ENCODE results near the gene RAI2.
A peak's percentile ranks its signal among the peaks of the same experiment; 100 is the strongest.
"Not testable (repeated sequence)": the region's sequence is repeated elsewhere in the genome, so short reads cannot be mapped to it uniquely, and the experiment has no call there.

The RAI2 gene

DNA sequence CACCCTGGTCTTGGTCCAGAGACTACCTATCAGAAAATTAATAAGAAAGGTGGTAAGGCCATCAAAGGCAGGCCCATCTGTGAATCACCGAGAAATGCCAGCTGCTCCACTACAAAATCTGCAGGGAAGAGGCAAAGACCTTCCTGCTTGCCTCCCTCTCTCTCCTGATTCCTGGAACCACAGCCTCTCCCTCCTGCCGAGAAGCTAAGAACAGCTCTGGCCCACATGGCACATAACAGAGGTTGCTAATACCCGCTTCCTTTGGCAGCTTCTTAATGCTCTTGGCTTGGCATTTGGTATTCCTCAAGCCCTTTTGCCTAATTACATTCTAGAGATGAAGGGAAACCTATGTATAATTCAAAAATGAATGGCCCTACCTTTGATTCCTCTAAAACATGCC lies 32.9 kb downstream of the RAI2 start:
- no peak for DNase-seq

DNA sequence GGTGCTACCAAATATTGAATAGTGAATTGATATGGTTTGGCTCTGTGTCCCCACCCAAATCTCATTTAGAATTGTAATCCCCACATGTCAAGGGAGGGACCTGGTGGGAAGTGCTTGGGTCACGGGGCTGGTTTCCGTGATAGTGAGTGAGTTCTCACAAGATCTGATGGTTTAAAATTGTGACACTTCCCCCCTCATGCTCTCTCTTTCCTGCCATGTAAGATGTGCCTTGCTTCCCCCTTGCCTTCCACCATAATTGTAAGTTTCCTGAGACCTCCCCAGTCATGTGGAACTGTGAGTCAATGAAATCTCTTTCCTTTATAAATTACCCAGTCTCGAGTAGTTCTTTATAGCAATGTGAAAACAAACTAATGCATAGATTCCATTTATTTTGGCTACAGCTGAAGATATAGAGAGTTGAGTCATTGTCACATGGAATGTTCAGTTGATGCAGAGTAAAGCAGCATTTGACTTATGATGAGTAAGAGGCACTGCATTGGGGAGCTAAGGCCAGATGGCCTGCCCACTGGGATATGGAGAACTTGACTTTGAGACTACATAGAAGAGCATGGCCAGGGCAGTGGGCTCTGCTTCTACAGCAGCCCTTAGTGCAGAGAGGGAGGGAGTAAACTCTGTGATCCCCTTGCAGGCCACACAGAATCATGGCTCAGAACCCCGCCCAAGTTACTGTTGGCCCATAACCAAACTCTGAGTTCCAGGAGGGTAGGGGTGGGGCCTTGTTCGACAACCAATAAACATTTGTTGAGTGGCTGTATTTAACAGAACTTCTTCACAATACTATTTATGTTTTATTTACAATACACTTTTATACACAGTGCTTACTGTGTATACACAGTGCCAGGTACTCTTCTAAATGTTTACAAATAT lies 34.2 kb downstream of the RAI2 start:
- no peak for DNase-seq

- DNase-seq, result no peak
Measured at GRCh38 chrX:17824980-17825379, 36.1 kb downstream of the RAI2 start.

DNA sequence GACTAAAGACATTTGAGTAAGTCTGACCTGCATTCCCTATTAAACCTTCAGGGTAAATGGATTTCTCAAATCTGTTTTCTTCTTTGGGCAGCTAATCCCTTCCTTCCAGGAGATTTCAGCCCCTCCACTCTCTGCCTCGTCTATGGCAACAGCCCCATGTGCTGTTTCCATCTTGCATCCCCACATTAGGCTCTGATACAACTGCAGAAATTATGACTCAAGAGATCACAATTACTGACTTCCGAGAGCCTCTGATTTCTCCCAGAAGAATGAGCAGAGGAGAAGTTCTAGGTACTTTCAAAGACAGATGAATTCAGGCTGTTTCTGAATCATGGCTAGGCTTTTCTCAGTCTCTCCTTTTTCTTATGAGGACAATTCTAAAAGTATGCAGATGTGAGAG lies 38.7 kb downstream of the RAI2 start:
- no peak for DNase-seq

GRCh38 chrX:17820100-17820499 lies 41.0 kb downstream of the RAI2 start:
- DNase-seq, result no peak

DNA sequence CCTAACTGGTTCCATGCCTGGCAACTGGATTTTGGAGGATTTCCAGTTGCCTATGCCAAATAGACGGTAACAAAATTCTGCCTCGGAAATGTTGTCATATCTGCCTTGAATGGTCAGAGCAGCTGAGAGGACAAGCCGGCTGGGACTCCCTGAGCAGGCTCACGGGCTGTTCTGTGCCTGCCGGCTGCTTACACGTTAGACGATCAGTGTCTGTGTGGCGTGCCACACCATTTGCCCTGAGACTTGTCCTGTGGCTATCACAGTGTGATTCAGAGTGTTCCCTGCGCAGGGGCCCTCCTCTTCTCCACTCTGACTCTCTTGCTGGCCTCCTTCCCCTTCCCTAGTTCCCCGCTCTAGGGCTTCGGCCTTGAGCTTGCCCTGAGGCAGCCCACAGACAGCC lies 42.4 kb downstream of the RAI2 start:
- DNase-seq, result no peak

DNA sequence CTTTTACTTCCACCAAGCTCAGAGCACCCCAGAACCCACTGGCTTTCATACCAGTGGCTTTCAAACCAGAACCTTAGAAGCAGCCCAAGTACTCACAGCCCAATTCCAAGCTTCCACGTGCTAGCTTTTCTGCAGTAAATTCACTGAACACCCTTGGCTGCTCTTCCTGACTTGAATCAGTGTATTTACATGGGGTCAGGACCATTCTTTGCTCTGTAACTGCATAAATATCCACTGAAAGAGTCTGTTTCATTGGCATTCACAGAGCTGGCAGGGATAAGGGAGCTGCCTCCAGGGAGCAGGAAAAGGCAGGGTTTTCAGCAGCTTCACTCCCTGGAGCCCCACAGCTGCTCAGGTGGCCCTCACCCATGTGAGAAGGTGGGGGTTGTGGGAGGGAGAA lies 43.8 kb downstream of the RAI2 start:
- no peak for DNase-seq

DNA sequence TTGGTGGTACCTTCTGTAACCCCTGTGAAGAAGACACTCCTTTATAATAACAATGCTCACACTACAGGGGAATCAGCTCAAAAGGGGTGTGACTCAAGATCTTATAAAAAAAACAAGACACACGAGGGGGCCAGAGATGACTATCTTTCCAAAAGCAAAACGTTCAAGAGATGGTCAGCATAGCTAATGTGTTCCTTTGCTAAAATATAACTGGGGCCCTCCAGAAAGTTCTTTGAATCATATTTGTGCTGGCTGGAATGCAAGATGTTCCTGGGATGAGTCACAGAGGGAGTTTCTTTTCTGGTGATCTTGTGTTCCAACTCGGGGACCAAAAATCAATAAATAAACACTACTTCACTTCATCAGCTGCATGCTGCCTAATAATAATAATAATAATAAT lies 46.5 kb downstream of the RAI2 start:
- no peak for DNase-seq

DNA sequence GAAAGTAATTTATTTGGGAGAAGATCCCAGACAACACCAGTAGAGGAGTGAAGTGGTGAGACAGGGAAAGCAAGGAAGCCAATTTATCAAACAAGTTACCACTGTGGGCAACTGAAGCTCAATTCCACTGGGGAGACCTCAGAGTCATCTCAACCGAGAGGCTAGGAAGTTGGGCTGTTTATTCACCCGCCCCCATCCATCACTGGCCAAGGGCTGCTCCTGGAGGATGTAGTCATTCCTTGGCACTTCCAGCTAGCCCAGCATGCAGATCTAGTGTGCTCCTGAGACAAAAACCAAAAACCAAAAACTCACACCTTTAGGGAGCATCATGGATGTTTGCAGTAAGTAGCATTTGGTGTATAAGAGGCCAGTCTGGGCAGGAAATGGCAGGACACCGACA lies 47.0 kb downstream of the RAI2 start:
- no peak for DNase-seq

GRCh38 chrX:17813277-17813676 lies 47.8 kb downstream of the RAI2 start:
- no peak for DNase-seq

DNA sequence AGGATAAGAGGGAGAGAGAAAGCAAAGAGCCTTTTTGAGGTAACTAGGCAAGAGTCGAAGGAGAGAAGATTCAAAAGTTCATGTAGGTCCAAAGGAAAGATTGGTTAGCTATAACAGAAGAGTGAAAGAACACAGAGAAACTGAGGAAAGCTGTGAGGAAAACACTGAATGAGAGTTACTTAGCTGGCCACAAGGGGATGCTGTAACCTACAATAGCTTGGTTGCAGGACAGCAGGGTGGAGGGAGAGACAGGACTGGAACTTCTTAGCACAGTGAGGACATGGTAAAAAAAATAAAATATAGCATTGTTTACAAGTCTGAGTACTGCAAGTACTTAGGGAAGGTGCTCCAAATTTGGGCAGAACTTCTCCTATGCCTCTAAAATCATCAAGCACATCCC lies 48.3 kb downstream of the RAI2 start:
- DNase-seq, result no peak

GRCh38 chrX:17809984-17810383 lies 51.1 kb downstream of the RAI2 start:
- DNase-seq, result no peak

DNA sequence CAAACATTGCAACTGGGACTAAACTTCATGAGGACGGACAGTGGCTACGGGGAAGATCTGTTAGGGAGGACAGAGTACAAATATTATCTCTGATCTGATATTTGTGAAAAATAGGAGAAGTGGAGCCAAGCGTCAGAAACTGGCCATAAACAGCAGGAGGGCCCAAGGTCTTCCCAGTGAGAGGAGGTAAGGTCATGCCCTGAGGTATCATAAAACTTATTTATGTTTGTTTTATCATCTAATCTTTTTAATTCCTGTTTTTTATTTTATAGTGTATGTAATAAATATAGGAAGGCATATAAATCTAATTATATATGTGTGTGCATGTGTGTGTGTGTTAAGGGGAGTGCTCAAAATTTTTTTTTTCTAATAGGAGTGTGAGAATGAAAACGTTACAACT lies 51.8 kb downstream of the RAI2 start:
- DNase-seq, result no peak

- DNase-seq, result no peak
Measured at GRCh38 chrX:17805120-17805519, 56.0 kb downstream of the RAI2 start.

DNA sequence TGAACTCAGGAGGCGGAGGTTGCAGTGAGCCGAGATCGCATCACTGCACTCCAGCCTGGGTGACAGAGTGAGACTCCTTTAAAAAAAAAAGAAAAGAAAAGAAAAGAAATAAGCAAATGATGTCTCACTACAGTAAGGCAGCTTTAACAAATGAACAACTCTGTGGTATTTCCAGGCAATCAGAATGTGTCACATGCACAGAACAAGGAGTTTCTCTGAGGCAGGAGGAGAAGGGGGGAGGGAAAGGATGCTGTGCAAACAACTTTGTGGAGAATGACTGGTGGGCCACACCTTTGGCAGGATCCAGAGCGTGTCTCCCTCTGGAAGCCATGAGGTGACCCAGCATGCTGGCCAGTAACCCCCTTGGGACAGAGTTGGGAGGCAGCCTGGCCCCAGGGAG lies 57.6 kb downstream of the RAI2 start:
- no peak for DNase-seq

- DNase-seq, result no peak
Measured at GRCh38 chrX:17802756-17803155, 58.3 kb downstream of the RAI2 start.

- DNase-seq, result no peak
Measured at GRCh38 chrX:17801431-17801830, 59.7 kb downstream of the RAI2 start.

GRCh38 chrX:17798921-17799320 lies 62.2 kb downstream of the RAI2 start:
- DNase-seq, result no peak

DNA sequence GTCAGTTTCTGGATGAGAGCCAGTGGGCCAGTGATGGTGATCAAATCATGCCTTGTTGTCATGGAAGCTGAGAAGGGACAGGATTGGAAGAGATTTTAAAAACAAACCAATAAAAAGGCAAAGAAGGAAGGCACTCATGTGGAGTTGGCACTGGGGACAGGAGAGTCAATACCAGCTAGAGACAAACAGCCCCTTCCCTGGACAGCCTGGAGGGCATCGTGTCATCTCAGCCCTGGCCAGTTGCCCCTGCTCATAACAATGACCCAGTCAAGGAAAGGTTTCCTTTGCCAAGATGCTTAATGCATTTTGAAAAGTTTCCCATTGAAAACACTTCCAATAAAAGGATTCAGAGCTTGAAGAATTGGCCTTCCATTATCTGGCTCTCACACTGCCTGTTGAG lies 68.3 kb downstream of the RAI2 start:
- no peak for DNase-seq

DNA sequence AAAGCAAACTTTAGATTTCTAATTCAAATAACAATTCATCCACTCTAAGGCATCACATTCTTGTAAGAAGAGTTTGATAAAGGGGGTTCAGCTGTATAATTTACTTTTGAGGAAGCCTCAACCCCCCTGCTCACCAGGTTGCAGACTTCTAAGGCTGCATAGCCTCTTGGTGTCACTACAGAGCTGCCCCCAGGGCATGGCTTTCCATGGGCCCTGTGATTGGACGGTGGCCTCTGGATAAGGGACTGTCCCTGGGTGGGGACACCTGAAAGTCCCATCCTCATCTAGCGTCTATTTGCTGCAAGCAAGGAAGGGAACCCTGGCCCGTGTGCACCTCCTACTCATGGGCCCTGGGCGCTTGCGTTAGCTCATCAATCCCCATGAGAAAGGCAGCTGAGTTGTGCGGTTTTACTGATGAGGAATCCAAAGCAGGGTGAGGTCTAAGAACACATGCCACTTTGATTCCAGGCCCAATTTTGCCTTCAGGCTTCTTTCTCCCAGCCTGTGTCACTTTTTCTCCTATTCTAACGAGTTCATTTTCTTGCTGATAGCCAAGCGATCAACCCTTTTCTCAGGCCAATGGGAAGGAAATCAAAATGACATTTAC lies 72.0 kb downstream of the RAI2 start:
- DNase-seq, result no peak

DNA sequence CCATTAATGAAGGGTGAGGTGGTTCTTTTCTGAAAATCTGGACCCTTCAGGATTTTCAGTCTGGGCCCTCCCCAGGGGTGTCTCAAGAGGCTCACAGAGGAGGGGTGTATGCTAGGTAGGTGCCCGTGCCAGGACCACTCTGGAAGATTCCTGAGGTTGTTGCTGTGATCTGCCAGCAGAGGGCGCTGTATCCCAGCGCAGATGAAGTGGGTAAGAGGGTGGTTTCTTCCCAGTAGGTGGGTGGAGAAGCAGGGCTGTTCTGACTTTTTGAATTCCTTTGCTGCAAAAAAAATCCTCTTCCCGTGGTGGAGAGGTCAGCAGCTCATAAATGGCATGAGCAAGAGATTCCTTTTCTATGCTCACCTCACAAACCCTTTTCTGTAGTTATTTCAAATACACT lies 72.7 kb downstream of the RAI2 start:
- peak; percentile 3 for DNase-seq

DNA sequence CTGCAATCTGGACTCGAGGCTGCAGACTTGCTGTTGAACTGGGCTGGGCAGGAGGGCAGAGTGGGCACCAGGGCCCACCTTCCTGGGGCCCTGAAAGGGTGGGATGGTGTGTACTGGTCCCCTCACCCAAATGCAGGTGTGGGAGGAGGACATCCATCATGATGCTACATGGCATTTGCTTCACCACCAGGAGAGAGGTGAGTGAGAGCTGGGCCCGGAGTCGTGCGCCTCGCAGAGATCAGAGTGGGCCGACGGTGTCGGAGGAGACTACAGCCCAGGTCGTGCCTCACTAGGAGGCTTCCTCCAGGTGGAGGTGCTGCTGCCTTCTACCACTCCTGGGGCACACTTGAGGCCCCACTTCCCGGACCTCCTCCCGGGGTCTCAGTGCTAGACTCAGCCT lies 73.5 kb downstream of the RAI2 start:
- no peak for DNase-seq

DNA sequence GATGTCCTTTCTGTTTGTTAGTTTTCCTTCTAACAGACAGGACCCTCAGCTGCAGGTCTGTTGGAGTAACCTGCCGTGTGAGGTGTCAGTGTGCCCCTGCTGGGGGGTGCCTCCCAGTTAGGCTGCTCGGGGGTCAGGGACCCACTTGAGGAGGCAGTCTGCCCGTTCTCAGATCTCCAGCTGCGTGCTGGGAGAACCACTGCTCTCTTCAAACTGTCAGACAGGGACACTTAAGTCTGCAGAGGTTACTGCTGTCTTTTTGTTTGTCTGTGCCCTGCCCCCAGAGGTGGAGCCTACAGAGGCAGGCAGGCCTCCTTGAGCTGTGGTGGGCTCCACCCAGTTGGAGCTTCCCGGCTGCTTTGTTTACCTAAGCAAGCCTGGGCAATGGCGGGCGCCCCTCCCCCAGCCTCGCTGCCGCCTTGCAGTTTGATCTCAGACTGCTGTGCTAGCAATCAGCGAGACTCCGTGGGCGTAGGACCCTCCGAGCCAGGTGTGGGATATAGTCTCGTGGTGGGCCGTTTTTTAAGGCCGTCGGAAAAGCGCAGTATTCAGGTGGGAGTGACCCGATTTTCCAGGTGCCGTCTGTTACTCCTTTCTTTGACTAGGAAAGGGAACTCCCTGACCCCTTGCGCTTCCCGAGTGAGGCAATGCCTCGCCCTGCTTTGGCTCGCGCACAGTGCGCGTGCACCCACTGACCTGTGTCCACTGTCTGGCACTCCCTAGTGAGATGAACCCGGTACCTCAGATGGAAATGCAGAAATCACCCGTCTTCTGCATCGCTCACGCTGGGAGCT lies 74.3 kb downstream of the RAI2 start:
- DNase-seq, result not testable (repeated sequence)

DNA sequence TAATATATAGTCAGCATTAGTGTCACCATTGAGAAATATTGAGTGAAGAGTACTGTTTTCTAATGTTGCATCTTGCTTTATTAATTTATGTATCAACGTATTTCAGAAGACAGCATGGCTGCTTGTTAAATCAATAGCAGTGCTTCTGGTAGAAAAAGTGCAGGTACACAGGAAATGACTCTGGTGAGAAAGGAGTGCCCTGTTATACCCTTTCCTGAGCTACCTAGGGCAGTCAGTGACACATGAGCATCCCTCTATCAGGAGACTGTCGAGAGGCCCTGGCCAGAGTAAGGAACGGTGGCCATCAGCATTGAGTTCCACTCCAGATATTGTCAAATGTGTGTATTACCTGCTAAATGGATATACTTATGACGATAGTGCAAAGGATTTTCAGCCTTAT lies 81.7 kb downstream of the RAI2 start:
- DNase-seq, result no peak
